ENCODE results near the gene CEBPE. TPM values are rescaled to one million over a fixed set of nuclear protein-coding genes. Genes with fewer than 3 reads are reported as not detected.

Gene CEBPE
- total RNA-seq, 4 donors from 2014 or later, result not detected

DNA sequence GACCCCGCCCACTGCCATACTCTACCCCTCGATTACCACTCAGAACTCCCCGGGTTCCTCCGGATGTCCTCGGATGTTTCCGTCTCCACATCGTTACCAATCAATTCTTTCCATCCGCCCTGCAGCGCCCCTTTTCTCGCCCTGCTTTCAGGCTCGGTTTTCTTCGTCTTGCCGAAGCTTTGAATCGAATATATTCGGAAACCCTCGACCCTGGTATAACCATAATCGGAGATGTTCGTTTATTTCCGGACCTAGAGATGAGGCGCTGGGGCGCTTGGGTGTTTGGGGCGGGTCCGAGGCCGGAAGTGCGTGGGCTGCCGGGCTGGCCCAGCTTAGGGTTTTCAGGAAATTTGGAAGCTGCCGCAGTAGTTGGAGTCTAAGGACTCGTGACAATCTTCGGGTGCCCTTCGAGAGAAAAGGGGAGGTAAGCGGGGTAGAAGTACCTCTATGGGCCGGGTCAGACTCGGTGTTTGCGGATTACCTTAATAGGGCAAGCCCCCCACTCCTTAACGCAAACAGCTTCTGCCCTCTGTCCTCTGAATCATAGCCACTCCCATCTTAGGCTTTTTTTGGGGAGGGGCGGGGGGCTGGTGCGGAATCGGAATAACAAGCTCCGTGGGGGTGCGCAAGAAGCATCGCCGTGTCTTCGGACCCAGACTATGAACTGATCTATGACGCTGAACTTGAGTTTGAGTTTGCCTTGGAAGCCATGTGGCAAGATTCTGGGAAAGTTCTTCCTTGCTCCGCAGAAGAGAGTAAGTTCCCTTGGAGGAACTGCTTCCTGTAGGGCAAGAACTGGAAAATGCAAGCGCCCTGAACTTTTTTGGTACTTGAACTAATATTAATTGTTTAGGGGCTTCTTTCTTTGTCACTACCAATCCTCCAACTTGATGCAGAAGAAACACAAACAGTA lies 23.6 kb downstream of the CEBPE start, which contains the start of gene C14orf119:
Gene C14orf119 (plus strand): TSS at position 310 of the 913 bp plus-strand sequence. CDS start 2,154 bp downstream, outside the sequence.
- TF ChIP-seq, protein P1, sequence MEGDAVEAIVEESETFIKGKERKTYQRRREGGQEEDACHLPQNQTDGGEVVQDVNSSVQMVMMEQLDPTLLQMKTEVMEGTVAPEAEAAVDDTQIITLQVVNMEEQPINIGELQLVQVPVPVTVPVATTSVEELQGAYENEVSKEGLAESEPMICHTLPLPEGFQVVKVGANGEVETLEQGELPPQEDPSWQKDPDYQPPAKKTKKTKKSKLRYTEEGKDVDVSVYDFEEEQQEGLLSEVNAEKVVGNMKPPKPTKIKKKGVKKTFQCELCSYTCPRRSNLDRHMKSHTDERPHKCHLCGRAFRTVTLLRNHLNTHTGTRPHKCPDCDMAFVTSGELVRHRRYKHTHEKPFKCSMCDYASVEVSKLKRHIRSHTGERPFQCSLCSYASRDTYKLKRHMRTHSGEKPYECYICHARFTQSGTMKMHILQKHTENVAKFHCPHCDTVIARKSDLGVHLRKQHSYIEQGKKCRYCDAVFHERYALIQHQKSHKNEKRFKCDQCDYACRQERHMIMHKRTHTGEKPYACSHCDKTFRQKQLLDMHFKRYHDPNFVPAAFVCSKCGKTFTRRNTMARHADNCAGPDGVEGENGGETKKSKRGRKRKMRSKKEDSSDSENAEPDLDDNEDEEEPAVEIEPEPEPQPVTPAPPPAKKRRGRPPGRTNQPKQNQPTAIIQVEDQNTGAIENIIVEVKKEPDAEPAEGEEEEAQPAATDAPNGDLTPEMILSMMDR (IDR thresholded peaks at IDR 0.05), result no peak
- peak in 1 of 2 donors; percentile 70 for TF ChIP-seq POLR2A (IDR thresholded peaks at IDR 0.05)
- H3K4me3 ChIP-seq (ENCODE audit: low read depth, poor library complexity, severe bottlenecking), result peak within 1 kb of the TSS; percentile 65
- intact Hi-C loops (cut with DNase I; ENCODE audit: low total_unique reads), result no loop called here
- 0 to 1% methylated on average over 45 to 46 of the region's 46 CpGs for WGBS, 2 donors
- DNase-seq (ENCODE audit: low spot score in 2 of 2), result peak; percentile 100

GRCh38 chr14:23094666-23095195 lies 24.3 kb downstream of the CEBPE start, which contains the start of gene ACIN1:
TSS of gene ACIN1 (minus strand) at chr14:23095136. CDS start at chr14:23095112, 24 bp downstream.
- intact Hi-C loops (cut with DNase I; ENCODE audit: low total_unique reads), result no loop called here
- DNase-seq (ENCODE audit: low spot score in 2 of 2), result peak in 1 of 2 donors; percentile 76
- TF ChIP-seq POLR2A (IDR thresholded peaks at IDR 0.05), result peak in 1 of 2 donors; percentile 80
- TF ChIP-seq, protein P1 (IDR thresholded peaks at IDR 0.05), result peak in 1 of 3 donors; percentile 28
- 0 to 1% methylated on average over 38 to 44 of the region's 55 CpGs for WGBS, 2 donors
- H3K4me3 ChIP-seq (ENCODE audit: low read depth, poor library complexity, severe bottlenecking), result peak within 1 kb of the TSS; percentile 65

DNA sequence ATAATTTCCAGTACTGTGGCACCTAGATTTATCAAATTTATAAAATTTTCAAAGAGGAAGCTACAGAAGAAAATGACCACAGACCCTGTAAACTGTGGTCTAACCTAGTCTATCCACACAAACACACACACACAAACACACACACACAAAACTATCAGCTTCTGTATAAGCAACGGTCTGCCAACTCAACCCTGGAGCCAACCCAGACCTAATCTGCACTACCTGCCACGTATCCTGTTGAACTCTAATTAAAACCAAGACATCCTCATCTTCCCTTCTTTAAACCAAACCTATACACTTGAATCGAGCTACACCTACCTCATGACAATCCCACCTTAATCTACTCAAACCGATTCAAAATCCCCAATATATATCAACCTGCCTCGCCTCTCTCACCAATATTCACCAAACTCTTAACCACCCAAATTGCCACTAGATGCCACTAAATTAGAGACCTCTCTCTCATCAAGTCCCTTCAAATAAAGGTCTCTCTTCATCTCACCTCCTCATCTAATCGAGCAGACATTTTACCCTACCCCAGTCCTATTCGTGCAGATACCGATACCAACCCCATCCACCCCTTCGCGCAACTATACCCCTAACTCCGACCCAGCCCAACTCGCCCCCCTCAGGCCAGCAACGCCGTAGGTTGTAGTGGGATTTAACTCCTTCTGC lies 24.9 kb downstream of the CEBPE start:
- intact Hi-C loops (cut with DNase I; ENCODE audit: low total_unique reads), result no loop called here
- peak in 1 of 2 donors; percentile 53 for DNase-seq (ENCODE audit: low spot score in 2 of 2)
- WGBS, 2 donors, result 0 to 1% methylated on average over 14 of the region's 14 CpGs
- peak overlapping the region; percentile 65 for H3K4me3 ChIP-seq (ENCODE audit: low read depth, poor library complexity, severe bottlenecking)
- TF ChIP-seq, protein P1 (IDR thresholded peaks at IDR 0.05), result no peak
- TF ChIP-seq POLR2A (IDR thresholded peaks at IDR 0.05), result no peak

GRCh38 chr14:23093526-23093925 lies 25.5 kb downstream of the CEBPE start:
- TF ChIP-seq, protein P1 (IDR thresholded peaks at IDR 0.05), result no peak
- no peak for TF ChIP-seq POLR2A (IDR thresholded peaks at IDR 0.05)
- intact Hi-C loops (cut with DNase I; ENCODE audit: low total_unique reads), result no loop called here
- no peak overlapping the region for H3K4me3 ChIP-seq (ENCODE audit: low read depth, poor library complexity, severe bottlenecking)
- 77 to 83% methylated on average over 2 of the region's 2 CpGs for WGBS, 2 donors
- DNase-seq (ENCODE audit: low spot score in 2 of 2), result no peak

GRCh38 chr14:23093104-23093503 lies 26.0 kb downstream of the CEBPE start:
- WGBS, 2 donors, result 57 to 68% methylated on average over 2 of the region's 2 CpGs
- no peak overlapping the region for H3K4me3 ChIP-seq (ENCODE audit: low read depth, poor library complexity, severe bottlenecking)
- intact Hi-C loops (cut with DNase I; ENCODE audit: low total_unique reads), result no loop called here
- DNase-seq (ENCODE audit: low spot score in 2 of 2), result no peak
- TF ChIP-seq POLR2A (IDR thresholded peaks at IDR 0.05), result no peak
- TF ChIP-seq, protein P1 (IDR thresholded peaks at IDR 0.05), result no peak
